ENCODE results near the gene LHX8.

GRCh38 chr1:75172556-75172955, 38.4 kb downstream of the LHX8 start:
- TF ChIP-seq CTCF (IDR thresholded peaks at IDR 0.05), result no peak
- TF ChIP-seq POLR2A (IDR thresholded peaks at IDR 0.05), result no peak

Measured in Peyer's patch (tissue), 4 donors.